Measurements from ENCODE around the gene EVI5L. TPM values are rescaled to one million over a fixed set of nuclear protein-coding genes. Genes with fewer than 3 reads are reported as not detected.

EVI5L gene
- total RNA-seq, 6 experiments from 2014 or later = 3.7 to 6.3 (median 4.9) TPM

DNA sequence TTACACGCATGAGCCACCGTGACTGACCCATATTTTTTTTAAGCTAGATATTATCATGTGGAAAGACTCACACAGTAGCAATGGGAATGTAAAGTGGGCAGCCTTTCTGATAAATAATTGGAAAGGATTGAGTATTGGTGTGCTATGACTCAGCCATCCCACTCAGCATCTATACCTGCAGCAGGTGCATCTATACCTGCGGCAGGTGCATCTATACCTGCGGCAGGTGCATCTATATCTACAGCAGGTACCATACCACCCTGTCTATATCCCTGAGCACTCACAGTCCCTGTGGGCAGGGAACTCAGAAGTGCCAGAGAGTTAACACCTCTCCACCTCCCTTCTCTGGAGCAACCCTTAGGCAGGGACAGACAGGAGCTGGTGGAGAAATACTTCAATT, 53.1 kb downstream of the EVI5L start:
- intact Hi-C loops (cut with DNase I) = no loop called here
- DNase-seq (no peak), ATAC-seq (no peak)
- H3K9me3 ChIP-seq = no peaks in the 10 kb centered on the region
- H3K4me1 ChIP-seq = no peaks in the 10 kb centered on the region
- no peak overlapping the region for H3K27ac ChIP-seq
- H3K4me3 ChIP-seq = no peak overlapping the region
- no peaks in the 10 kb centered on the region for H3K36me3 ChIP-seq
- WGBS (ENCODE audit: insufficient coverage, low coverage, low lambda C conversion rate, missing lambda C conversion rate) = 100% methylated on average over 2 of the region's 4 CpGs
- H3K27me3 ChIP-seq = no peaks in the 10 kb centered on the region
- no peak for TF ChIP-seq POLR2A (IDR thresholded peaks at IDR 0.05)
- TF ChIP-seq, protein P1, sequence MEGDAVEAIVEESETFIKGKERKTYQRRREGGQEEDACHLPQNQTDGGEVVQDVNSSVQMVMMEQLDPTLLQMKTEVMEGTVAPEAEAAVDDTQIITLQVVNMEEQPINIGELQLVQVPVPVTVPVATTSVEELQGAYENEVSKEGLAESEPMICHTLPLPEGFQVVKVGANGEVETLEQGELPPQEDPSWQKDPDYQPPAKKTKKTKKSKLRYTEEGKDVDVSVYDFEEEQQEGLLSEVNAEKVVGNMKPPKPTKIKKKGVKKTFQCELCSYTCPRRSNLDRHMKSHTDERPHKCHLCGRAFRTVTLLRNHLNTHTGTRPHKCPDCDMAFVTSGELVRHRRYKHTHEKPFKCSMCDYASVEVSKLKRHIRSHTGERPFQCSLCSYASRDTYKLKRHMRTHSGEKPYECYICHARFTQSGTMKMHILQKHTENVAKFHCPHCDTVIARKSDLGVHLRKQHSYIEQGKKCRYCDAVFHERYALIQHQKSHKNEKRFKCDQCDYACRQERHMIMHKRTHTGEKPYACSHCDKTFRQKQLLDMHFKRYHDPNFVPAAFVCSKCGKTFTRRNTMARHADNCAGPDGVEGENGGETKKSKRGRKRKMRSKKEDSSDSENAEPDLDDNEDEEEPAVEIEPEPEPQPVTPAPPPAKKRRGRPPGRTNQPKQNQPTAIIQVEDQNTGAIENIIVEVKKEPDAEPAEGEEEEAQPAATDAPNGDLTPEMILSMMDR (IDR thresholded peaks at IDR 0.05) = no peak

DNA sequence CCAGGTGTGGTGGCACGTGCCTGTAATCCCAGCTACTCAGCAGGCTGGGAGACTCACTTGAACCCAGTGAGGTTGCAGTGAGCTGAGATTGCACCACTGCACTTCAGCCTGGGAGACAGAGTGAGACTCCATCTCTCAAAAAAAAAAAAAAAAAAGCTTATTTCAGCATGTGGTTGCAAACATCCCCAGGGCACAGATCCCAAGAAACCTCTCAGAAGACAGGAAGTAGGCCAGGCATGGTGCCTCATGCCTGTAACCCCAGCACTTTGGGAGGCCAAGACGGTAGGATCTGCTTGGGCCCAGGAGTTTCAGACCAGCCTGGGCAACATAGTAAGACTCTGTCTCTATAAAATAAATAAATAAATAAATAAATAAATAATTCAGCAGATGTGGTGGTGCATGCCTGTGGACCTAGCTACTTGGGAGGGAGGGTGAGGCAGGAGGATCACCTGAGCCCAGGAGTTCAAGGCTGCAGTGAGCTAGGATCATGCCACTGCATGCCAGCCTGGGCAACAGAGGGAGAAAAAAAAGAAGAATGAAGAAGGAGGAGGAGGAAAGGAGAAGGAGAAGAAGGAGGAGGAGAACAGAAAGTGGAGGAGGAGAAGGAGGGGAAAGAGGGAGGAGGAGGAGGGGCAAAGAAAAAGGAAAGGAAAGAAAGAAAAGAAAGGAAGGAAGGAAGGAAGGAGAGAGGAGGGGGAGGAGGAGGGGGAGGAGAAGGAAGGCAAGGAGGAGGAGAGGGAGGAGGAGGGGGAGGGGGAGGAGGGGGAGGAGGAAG, 54.0 kb downstream of the EVI5L start:
- H3K4me1 ChIP-seq = no peaks in the 10 kb centered on the region
- H3K36me3 ChIP-seq = no peaks in the 10 kb centered on the region
- ATAC-seq (no peak), DNase-seq (no peak)
- intact Hi-C loops (cut with DNase I) = no loop called here
- TF ChIP-seq, protein P1 (IDR thresholded peaks at IDR 0.05) = no peak
- no peak for TF ChIP-seq POLR2A (IDR thresholded peaks at IDR 0.05)
- no peaks in the 10 kb centered on the region for H3K27me3 ChIP-seq
- WGBS (ENCODE audit: insufficient coverage, low coverage, low lambda C conversion rate, missing lambda C conversion rate) = 71% methylated on average over 1 of the region's 2 CpGs
- H3K9me3 ChIP-seq = no peaks in the 10 kb centered on the region
- no peak overlapping the region for H3K27ac ChIP-seq
- no peak overlapping the region for H3K4me3 ChIP-seq

DNA sequence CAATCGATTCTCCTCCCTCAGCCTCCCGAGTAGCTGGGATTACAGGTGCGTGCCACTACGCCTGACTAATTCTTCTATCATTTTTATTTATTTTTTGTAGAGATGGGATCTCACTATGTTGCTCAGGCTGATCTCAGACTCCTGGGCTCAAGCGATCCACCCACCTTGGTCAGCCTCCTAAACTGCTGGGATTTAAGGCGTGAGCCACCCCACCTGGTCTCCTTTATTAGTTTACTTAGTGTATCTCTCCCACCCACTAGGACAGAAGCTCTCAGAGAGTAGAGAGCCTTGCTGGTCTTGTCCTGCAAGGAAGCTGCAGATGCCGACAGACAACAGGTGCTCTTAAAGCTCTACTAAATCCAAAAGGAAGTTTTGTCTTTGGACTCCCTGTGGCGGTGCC, 55.8 kb downstream of the EVI5L start:
- WGBS (ENCODE audit: insufficient coverage, low coverage, low lambda C conversion rate, missing lambda C conversion rate) = 89% methylated on average over 7 of the region's 8 CpGs
- no peaks in the 10 kb centered on the region for H3K36me3 ChIP-seq
- no peaks in the 10 kb centered on the region for H3K27me3 ChIP-seq
- DNase-seq (no peak), ATAC-seq (no peak)
- H3K9me3 ChIP-seq = no peaks in the 10 kb centered on the region
- no peaks in the 10 kb centered on the region for H3K4me1 ChIP-seq
- H3K4me3 ChIP-seq = no peak overlapping the region
- intact Hi-C loops (cut with DNase I) = no loop called here
- H3K27ac ChIP-seq = no peak overlapping the region
- TF ChIP-seq, protein P1 (IDR thresholded peaks at IDR 0.05) = no peak

DNA sequence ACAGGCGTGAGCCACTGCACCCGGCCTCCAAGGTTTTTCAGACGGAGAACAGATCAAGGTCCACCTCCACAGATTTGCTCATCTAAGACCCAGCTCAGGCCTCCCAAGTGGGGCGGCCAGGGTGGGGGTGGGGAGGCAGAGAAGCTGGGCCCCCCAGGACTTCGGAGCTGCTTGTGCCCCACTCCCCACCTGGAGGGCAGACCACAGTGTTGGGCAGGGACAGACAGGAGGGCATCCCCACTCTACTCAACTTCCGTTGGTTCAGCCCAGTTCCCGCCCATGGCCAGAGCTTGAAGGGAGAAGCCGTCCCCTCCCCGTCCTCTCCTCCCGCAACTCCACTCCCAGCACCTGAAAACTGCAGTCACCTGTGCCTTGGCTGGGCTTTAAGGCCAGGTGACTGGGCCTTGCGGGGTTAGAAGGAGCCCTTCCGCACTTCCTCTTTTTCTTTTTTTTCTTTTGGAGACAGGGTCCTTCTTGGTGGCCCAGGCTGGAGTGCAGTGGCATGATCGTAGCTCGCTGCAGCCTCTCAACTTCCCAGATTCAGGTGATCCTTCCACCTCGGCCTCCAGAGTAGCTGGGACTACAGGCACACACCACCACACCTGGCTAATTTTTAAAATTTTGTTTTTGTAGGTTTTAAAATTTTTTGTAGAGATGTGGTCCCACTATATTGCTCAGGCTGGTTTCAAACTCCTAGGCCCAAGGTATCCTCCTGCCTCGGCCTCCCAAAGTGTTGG, 57.6 kb downstream of the EVI5L start:
- Histone ChIP-seq H3K9me3 (no peaks in the 10 kb centered on the region), H3K4me3 (no peak overlapping the region), H3K27ac (no peak overlapping the region), H3K4me1 (no peaks in the 10 kb centered on the region), H3K27me3 (no peaks in the 10 kb centered on the region), H3K36me3 (no peaks in the 10 kb centered on the region)
- TF ChIP-seq, protein P1 (IDR thresholded peaks at IDR 0.05) = no peak
- no peak for TF ChIP-seq POLR2A (IDR thresholded peaks at IDR 0.05)
- intact Hi-C loops (cut with DNase I) = no loop called here
- DNase-seq (no peak), ATAC-seq (no peak)
- WGBS (ENCODE audit: insufficient coverage, low coverage, low lambda C conversion rate, missing lambda C conversion rate) = 83% methylated on average over 6 of the region's 16 CpGs
